K562 (cell line): ENCODE results near the gene OTOA.

Experiments used
- CREB5 ChIP-seq: fragments of 250-450 bp; sonication (Bioruptor Pico); IDR thresholded peaks from 2 replicates; pipeline ENCODE4 v1.5.0; 2020; ENCODE audit warnings: mild to moderate bottlenecking
- CSDE1 ChIP-seq, 2 experiments: fragments of 450-650 bp; IDR thresholded peaks; 2 replicates each; pipeline ENCODE4 v1.6.1; 2016; ENCODE audit warnings: mild to moderate bottlenecking in 1 of 2
- KDM1A ChIP-seq, 2 experiments: fragments of 450-650 bp; IDR thresholded peaks; 2 replicates each; pipeline ENCODE4 v1.6.1; 2016; ENCODE audit warnings: mild to moderate bottlenecking in 2 of 2
- MAX ChIP-seq: sonication (generic); formaldehyde crosslinking; IDR thresholded peaks from 2 replicates; pipeline ENCODE4 v1.9.0; 2022; ENCODE audit warnings: mild to moderate bottlenecking, missing genetic modification reagents
- POLR2AphosphoS2 ChIP-seq: IDR thresholded peaks from 2 replicates; pipeline ENCODE4 v1.6.1; 2012; ENCODE audit warnings: low read length, improper control_type of control experiment
- RBM15 ChIP-seq: fragments of 200-400 bp; formaldehyde crosslinking; IDR thresholded peaks from 2 replicates; pipeline ENCODE4 v1.6.1; 2018; ENCODE audit warnings: mild to moderate bottlenecking, low read length, moderate library complexity; ENCODE audit not compliant: insufficient read depth
- RCOR1 ChIP-seq, 2 experiments: IDR thresholded peaks; 2 replicates each; pipeline ENCODE4 v1.6.1; 2012; ENCODE audit warnings: low read depth in 2 of 2, low read length in 2 of 2, borderline replicate concordance in 1 of 2, improper control_type of control experiment in 1 of 2
- SP1 ChIP-seq: sonication (generic); formaldehyde crosslinking; IDR thresholded peaks from 2 replicates; pipeline ENCODE4 v1.8.1; 2022; ENCODE audit warnings: mild to moderate bottlenecking, missing genetic modification reagents

DNA sequence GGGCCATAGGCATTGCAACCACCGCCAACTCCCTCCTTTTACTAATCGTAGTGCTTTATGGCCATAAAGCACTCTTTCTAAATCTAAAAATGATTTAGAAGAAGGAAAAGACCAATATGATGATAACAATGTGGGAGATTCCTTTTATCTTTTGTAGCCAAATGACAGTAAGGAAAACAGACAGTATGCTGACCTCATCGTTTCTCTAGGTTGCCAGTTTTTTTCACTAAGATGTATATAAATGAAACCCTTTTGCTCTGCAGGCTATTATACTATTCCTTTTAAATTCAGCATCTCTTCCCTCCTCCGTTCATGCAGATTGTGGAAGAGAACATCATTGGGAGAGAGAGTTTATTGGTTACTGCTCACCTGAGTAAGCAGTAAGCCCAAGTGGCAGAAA is 25.3 kb downstream of the OTOA start:
- no peak for TF ChIP-seq RBM15
- TF ChIP-seq CSDE1 (IDR thresholded peaks at IDR 0.05), result no peak
- TF ChIP-seq RCOR1 (IDR thresholded peaks at IDR 0.05; ENCODE audit: borderline replicate concordance in 1 of 2, low read depth in 2 of 2, low read length in 2 of 2), result no peak
- TF ChIP-seq KDM1A (IDR thresholded peaks at IDR 0.05), result no peak
- no peak for TF ChIP-seq SP1 (CRISPR knock-in tag)
- no peak for TF ChIP-seq MAX (CRISPR knock-in tag)
- TF ChIP-seq CREB5 (CRISPR knock-in tag), result no peak
- TF ChIP-seq POLR2AphosphoS2, result no peak
